SKM-1 treated with dmso at 0.1 percent for 144 hours (cell line): ENCODE measurements around the gene MYMX.
A peak's percentile ranks its signal among the peaks of the same experiment; 100 is the strongest.
"Not testable (repeated sequence)": the region's sequence is repeated elsewhere in the genome, so short reads cannot be mapped to it uniquely, and the experiment has no call there.

ENCODE experiments used
- DNase-seq: peaks from one replicate; lab custom pipeline; 2025; ENCODE audit not compliant: unreplicated experiment; lab: John Stamatoyannopoulos, UW

Gene MYMX

DNA sequence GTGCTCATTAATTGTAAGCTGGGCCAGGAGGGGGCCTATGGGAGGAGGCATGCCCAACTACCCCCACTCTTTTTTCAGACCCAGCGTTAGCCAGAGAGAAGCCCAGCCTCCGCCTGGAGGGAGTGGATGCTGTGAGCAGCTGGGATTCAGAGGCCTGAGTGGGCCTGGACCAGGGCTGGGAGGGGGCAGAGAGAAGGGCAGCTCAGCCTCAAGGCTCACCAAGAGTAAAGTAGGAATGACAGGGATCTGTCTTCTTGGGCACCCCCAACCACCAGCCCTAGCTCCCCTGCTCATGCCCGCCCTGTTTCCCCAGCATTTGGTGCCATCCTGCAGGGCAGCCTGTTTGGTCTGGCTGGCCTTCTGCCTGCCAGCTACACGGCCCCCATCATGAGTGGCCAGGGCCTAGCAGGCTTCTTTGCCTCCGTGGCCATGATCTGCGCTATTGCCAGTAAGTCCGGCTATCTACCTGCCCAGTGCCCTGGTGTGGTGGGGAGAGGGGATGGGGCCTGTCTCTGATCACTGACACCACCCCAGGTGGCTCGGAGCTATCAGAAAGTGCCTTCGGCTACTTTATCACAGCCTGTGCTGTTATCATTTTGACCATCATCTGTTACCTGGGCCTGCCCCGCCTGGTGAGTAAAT is 13.4 kb downstream of the MYMX start:
- no peak for DNase-seq

DNA sequence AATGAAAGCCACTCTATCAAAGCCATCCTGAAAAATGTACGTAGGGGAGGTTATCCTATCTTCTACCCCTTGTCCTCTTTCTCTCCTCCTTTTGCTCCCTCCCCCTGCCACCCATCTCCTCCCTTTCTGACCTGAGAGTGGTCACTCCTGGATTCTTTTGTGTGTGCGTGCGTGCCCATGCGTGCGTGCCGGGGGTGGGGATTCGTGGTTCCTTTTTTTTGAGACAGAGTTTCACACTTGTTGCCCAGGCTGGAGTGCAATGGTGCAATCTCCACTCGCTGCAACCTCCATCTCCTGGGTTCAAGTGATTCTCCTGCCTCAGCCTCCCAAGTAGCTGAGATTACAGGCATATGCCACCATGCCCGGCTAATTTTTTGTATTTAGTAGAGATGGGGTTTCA is 14.7 kb downstream of the MYMX start:
- DNase-seq = not testable (repeated sequence)

DNA sequence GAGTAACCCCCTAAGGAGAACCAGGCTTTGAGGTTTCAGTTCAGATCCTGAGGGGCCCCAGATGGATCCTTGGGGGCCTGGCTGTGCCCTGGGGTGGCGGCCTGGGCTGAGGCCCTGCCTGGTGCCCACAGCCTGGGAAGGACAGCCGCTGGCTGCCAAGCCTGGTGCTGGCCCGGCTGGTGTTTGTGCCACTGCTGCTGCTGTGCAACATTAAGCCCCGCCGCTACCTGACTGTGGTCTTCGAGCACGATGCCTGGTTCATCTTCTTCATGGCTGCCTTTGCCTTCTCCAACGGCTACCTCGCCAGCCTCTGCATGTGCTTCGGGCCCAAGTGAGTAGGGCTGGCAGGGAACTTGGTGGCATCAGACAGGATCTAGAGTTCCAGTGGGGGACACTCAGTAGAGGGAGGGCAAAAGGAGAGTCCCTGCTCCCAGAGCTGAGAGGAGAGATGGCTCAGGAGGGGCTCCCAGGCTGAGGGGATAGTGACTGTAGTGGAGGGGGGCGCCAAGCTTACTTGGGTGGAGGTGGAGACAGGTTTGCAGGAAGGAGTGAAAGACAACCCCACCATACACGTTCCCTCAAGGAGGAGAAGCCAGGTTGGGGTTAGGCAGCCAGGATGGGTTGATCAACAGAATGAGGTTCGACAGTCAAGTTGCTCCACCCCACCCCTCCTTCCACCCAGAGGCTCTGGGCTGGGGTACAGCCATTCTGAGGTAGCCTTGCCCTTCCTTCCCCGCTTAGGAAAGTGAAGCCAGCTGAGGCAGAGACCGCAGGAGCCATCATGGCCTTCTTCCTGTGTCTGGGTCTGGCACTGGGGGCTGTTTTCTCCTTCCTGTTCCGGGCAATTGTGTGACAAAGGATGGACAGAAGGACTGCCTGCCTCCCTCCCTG is 16.2 kb downstream of the MYMX start:
- no peak for DNase-seq

DNA sequence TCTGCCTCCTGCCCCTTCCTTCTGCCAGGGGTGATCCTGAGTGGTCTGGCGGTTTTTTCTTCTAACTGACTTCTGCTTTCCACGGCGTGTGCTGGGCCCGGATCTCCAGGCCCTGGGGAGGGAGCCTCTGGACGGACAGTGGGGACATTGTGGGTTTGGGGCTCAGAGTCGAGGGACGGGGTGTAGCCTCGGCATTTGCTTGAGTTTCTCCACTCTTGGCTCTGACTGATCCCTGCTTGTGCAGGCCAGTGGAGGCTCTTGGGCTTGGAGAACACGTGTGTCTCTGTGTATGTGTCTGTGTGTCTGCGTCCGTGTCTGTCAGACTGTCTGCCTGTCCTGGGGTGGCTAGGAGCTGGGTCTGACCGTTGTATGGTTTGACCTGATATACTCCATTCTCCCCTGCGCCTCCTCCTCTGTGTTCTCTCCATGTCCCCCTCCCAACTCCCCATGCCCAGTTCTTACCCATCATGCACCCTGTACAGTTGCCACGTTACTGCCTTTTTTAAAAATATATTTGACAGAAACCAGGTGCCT is 16.9 kb downstream of the MYMX start:
- DNase-seq = no peak

DNA sequence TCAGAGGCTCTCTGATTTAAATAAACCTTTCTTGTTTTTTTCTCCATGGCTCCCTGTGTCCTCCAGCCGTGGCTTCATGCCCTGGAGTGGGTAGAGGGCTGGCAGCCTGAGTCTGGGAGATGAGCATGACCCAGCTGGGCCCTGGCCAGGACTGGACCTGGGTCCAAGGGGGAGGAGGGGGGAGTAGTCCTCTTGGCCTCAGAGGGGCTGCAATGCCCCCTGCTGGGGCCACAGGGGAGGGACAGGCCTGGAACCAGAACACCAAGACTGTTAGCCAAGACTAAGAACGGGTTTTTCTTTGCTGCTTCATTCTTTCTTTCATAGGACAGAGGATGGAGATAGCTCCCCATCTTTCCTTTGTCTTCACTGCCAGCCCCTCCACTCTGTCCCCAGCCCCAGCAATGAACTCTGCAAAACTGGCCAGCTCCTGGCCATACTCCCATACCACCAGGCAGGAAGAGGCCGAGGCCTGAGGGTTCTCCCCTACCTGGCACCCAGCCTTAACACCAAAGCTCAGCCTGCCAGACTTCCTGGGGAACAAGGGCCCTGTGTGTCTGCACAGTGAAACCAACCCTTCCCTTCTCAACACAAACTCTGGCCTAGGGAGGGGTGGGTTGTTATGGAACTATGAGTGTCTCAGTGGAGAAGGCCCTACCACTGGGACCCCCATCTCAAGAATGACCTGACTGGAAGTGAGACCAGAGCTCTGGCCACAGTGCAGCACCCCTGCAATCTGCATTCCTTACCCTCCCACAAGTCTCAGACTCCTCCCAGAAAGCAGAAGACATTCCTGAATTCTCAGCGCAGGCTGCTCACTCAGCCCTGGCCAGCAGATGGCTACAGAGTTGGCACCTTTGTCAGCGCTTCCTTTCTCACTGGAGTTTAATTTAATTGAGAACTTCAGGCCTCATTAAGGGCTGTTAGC is 17.6 kb downstream of the MYMX start:
- no peak for DNase-seq

DNA sequence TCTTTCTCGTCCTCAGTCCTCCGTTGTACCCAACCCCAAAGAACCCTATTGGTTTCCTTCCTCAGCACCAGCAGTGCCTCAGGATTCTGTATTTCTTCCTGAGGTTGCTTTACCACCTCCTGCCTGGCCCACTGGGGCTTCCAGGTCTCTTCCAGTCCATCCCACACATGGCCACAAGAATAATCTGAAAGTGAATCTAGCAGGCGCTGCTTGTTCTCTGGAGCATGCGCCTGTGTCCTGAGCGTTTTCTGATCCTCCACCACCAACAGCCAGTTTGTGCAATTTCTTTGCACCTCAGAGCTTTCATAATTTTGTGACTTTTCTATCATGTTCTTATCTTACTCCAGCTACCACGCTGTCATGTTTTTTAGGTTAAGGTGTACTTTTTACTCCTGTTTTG is 18.5 kb downstream of the MYMX start:
- DNase-seq = no peak

DNA sequence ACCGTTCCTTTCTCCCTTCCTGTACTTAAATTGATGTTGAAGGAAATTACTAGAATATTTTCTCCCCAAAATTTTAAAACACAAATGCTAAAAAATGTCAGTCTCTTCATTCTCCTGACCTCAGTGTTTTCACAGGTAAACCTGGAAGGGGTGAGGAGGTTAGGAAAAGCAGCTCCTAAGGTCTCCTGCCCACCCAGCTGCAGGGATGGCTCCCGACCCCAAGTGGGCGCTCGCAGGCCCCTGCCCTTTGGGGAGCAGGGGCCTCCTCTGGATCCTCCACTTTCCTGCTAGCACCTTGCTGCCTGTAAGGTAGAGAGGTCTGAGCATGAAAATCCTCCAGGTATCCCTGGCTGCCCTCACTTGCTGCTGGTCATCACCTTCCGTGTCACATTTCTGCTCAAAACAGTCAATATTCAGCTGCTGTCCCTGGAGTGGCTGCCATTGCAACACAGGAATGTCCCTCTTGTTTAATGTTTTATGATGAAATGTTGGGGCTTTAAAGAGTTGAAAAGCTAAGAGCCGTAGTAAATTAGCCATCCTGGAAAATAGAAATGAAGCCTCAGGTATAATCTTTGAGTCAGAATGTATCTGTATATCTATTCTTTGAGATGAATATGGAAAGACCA is 19.3 kb downstream of the MYMX start:
- DNase-seq = no peak

DNA sequence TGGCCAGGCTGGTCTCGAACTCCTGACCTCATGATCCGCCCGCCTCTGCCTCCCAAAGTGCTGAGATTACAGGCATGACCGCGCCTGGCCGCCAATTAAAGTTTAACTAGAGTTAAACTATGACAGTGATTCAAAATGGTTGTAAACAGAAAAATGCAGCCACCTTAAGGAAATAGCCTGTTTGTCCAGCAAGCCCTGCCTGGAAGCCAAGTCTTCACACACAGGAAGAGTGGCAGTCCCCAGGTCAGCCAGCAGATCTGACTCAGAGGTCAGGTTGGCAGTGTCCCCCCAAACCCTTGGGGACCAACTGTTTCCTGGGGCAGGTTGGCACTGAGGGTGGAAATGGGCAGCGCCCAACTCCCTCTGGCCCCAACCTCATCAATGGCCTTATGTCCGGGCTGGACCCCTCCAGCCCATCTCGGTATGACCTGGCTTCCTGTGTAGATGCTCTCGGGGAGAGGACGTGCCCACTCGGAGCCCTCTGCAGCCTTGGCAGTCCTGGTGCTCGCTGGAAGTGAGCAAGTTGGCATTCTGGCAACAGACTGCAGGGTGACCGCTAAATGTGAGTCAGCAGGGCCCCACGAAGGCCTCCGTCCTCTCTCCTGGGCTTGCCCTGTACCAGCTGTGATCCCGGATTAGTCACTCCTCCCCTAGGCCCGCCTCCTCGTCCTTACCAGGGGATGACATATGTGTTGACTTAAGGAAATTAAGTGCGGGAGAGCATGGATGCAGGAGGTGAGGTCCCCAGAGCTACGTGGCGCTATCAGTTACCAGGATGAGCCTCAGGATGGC is 20.5 kb downstream of the MYMX start:
- DNase-seq = peak; percentile 69

DNA sequence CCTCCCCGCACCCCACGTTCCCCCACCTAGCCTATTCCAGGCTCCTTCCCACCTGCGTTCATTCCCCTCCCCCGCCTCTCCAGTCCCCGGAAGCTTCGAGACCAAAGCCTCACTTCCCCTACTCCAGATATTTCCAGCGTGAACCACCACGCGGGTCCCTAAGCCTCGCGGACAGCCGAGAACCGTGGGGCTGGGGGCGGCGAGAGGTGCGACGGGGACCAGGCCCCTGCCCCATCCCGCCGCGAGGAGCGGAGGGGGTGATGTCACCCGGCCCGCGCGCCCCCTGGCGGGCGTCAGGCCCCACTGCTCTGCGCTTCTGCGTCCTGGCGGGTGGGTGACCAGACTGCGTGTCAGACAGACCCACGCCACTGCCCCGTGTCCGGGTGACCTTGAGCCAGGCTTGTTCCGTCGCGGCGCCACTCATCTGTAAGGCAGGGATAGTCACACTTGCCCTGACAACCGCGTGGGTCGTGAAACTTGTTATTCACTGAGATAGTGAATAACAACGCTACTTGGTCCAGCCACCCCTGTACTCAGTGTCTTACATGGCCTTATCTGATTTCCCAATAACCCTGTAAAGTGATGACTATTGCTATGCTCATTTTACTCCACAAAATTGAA is 21.2 kb downstream of the MYMX start:
- peak; percentile 56 for DNase-seq

DNA sequence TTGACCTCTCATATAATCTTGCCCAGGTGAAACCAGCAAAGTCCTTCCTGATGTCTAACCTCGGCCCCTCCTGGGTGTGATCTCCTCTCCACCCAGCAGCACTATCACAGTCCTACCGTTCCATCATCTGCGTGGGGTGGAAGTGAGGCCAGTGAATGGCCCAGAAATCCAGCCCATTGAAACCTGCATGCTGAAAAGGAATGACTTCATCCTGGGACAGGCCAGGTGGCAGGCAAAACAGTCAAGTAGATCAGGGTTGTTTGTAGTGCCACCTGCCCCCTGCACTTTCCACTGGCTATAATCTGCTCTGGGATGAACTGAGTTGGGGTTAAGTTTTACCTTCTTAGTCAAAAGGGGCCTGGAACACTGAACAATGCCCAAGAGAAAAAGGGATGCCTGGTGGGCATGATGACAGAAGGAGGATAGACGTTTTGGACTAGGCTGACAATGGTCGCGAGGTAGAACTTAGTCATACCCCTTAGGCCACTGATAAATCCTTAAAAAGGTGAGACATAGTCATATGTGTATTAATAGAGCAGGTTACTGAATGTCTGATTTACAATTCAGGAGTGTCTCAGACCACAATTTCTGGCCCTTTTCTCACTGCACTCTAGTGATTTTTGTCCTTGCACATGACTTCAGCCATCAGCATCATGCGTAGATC is 22.1 kb downstream of the MYMX start:
- no peak for DNase-seq

DNA sequence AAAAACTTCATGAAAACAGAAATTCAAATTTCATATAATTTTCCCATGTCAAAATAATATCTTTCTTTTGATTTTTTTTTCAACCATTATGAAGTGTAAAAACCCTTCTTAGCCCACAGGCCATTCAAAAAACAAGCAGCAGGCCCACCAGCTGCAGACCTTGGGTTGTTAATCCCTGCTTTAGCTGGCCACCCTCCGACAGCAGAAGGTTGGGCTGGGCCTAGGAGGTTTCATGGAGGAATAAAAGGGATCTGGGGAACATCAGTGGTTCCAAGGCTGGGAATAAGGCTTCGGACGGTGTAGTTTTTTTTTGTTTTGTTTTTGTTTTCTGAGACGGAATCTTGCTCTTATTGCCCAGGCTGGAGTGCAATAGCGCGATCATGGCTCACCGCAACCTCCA is 26.6 kb downstream of the MYMX start:
- no peak for DNase-seq

DNA sequence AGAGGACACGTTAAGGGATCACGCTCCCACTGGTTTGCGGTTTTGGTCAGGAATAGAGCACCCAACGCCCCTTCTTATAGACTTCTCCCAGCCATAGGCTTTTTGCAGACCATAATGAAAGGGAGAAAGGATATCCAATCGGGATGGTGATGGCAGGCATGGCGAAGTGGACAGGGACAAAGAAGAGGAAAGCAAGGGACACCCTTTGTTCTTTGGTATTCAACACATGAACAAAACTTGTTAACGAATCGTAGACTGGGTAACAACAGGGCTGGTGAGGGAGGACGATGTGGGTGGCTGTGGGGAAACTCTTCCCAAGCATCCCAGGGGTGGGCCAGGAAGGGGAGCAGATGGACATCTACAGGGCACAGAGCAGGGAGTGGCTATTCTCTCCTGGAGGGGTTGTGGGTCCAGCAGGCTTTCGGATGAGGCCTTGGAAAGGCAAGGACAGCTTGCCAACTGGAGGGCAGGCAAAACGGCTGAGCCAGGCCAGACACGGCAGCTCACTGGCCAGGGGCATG is 28.7 kb downstream of the MYMX start:
- no peak for DNase-seq

DNA sequence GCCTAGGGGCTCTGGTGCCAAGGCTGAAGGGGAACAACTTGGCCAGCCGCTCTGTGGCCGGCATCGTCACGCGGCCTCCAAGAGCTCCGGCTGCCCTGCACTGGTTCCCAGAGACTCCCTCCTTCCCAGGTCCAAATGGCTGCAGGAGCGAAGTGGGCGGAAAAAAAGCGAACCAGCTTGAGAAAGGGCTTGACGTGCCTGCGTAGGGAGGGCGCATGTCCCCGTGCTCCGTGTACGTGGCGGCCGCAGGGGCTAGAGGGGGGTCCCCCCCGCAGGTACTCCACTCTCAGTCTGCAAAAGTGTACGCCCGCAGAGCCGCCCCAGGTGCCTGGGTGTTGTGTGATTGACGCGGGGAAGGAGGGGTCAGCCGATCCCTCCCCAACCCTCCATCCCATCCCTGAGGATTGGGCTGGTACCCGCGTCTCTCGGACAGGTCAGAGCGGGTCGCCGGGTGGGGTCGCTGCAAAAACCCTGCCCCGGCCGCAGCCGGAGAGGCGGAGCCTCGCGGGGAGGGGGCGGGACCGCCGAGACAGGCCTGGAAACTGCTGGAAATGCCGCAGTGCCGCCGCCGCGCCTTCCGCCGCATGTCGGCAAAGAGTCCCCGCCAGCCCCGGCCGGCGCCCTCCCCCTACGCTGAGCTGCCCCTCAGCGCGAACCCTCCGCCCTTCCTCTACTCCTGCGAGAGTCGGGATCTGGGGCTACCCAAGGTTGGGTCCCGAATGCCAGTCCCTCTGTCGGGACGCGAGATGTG is 29.4 kb downstream of the MYMX start:
- peak; percentile 57 for DNase-seq

DNA sequence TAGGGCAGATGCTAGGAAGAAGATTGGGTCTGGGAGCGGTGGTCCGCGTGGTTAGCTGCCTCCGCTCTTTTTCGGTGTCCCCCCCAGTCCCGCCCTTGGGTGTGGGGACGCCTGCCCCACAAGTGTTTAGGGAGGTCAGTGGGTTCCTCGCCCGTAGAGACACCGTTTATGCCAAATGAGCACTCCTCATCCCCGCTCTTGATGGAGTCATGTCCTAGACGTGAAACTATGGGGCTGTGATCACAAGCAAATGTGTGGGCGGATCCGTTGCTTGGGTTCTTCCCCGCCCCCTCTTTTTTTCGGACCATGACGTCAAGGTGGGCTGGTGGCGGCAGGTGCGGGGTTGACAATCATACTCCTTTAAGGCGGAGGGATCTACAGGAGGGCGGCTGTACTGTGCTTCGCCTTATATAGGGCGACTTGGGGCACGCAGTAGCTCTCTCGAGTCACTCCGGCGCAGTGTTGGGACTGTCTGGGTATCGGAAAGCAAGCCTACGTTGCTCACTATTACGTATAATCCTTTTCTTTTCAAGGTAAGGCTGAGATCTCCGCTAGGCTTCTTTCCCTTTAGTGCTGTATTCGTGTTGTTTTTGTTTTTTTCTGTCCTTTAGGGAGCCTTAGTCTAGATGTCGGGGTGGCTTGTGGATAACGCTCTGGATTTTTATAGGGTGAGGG is 30.1 kb downstream of the MYMX start, which contains the start of gene HSP90AB1:
TSS of gene HSP90AB1 (plus strand) at position 439 of the 675 bp plus-strand sequence. CDS start 1,529 bp downstream, outside the sequence.
- peak; percentile 98 for DNase-seq

DNA sequence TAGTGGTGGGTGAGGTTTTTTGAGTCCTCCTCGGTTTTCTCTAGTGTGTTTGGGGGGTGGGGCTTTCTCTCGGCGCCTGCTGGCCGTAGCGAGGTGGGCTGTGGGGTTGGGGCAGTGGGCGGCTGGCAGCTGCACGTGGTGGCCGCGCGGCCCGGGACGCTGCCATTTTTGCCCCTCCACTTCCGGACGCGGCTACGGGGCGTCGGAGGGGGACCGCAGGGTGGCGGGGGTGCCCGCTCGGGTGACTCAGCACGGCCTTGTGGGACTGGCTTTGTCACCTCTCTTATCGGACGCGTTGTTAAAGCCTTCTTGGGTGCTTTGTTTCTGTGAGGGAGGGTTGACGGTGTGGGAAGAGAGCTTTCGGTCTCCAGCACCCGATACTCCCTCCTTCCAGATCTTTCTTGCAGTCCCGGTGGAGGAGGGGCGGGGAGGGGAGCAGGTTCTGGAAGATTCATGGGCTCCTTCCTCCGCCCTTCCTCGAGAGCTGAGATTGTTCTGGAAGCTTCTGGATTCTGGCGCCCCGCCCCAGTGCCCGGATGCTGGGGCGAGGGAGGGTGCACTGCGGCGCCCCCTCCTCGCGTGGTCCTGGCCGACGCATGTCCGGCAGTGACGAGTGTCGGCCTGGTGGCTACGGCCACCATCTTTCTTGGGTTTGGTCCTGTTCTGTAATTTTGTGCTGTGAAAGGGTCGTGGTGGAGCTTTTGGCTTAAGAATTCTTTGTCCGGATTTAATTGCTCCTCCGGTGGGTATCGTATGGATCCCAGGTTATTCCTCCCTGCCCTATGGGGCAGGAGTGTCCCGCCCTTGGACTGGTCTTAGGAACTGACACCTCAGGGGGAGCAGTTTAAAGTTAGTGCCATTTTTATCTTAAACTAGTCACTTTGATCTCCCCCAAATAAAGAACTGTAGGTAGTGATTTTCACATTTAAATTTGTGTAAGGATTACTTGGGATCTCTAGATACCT is 30.9 kb downstream of the MYMX start:
- DNase-seq = peak; percentile 58

DNA sequence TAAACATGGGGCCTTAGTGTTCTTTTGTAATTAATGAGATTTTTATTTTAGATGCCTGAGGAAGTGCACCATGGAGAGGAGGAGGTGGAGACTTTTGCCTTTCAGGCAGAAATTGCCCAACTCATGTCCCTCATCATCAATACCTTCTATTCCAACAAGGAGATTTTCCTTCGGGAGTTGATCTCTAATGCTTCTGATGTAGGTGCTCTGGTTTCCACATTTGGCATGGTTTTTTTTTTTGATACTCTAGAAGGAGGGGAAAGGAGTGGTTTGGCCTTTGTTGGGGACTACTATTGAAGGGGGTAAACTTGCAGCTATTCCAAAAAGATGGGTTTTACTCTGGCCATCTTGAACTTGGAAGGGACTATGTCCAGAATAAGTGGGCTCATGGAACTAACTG is 31.9 kb downstream of the MYMX start:
- no peak for DNase-seq
